HG03575 (cell line): ENCODE data around the gene LRRC7.

Experiments used
- ATAC-seq: cut with Tn5 transposase; IDR thresholded peaks from one replicate; pipeline ENCODE4 v1.9.1; 2021; ENCODE audit not compliant: unreplicated experiment, insufficient number of reproducible peaks, low FRiP score; ENCODE audit errors: extremely low read depth

LRRC7 gene

DNA sequence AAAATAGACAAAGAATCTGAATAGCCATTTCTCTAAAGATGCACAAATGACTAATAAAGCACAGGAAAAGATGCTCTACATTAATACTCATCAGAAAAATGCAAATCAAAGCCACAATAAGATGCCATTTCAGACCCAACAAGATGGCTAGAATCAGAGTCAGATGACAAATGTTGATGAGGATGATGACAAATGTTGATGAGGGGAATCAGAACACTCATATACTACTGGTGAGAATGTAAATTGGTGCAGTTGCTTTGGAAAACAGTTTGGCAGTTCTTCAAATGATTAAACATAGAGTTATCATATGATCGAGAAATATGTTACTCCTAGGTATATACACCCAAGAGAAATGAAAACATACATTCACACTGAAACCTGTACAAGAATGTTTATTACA, 603.8 kb downstream of the LRRC7 start:
- ATAC-seq: no peak
